Small intestine (tissue), 7 donors: ENCODE data around the gene ANKMY1. TPM values are rescaled to one million over a fixed set of nuclear protein-coding genes. Genes with fewer than 3 reads are reported as not detected.
A peak's percentile ranks its signal among the peaks of the same experiment; 100 is the strongest.

Experiments
- DNase-seq, 2 donors: peaks; one replicate each; pipeline versions ENCODE4 v3.0.0 to v3.0.0-alpha.2; 2013
- FAIRE-seq: peaks from 2 replicates; lab custom pipeline; 2012; peaks lifted over from hg19 to GRCh38; lab: Jason Lieb, UNC
- H3K27ac ChIP-seq, 3 donors: one replicate each; pipeline ENCODE4 v1.5.1; 2013; ENCODE audit warnings: low read length in 2 of 3, mild to moderate bottlenecking in 2 of 3, control low read depth in 1 of 3, inconsistent platforms in 1 of 3, low read depth in 1 of 3, moderate library complexity in 1 of 3
- H3K27me3 ChIP-seq, 3 donors: one replicate each; pipeline ENCODE4 v1.6.1; 2013; ENCODE audit warnings: low read length in 3 of 3, inconsistent platforms in 1 of 3; ENCODE audit not compliant: control insufficient read depth in 3 of 3, insufficient read depth in 3 of 3
- H3K36me3 ChIP-seq, 3 donors: one replicate each; pipeline ENCODE4 v1.6.1; 2013; ENCODE audit warnings: low read length in 3 of 3, inconsistent platforms in 1 of 3, low read depth in 1 of 3, mild to moderate bottlenecking in 1 of 3, moderate library complexity in 1 of 3; ENCODE audit not compliant: control insufficient read depth in 3 of 3, insufficient read depth in 2 of 3
- H3K4me1 ChIP-seq, 3 donors: one replicate each; pipeline ENCODE4 v1.6.1; 2013; ENCODE audit warnings: low read length in 2 of 3, inconsistent platforms in 1 of 3, low read depth in 1 of 3, mild to moderate bottlenecking in 1 of 3, moderate library complexity in 1 of 3; ENCODE audit not compliant: control insufficient read depth in 3 of 3, insufficient read depth in 2 of 3
- H3K4me3 ChIP-seq, 3 donors: one replicate each; pipeline ENCODE4 v1.5.1; 2013; ENCODE audit warnings: low read length in 3 of 3, control low read depth in 1 of 3, inconsistent platforms in 1 of 3, low read depth in 1 of 3, mild to moderate bottlenecking in 1 of 3, moderate library complexity in 1 of 3
- H3K9me3 ChIP-seq, 2 donors: one replicate each; pipeline ENCODE4 v1.6.1; 2013; ENCODE audit warnings: low read depth in 1 of 2, low read length in 1 of 2; ENCODE audit not compliant: control insufficient read depth in 2 of 2, insufficient read depth in 1 of 2
- WGBS, 3 donors: extraction: QIAGEN DNeasy Blood & Tissue Kit; methylation state at CpG; one replicate each; pipeline ENCODE4 v1.1.7; 2013; 5-methylcytosine and 5-hydroxymethylcytosine counted together
- polyA plus RNA-seq, 4 donors: library from polyadenylated mRNA; stranded (reverse) in 3 of 4; unstranded in 1 of 4; fragments of 200-250 nt in 3 of 4; fragments of 120-200 nt in 1 of 4; gene quantifications; one replicate each; pipeline versions ENCODE4 v1.2.1 to v1.2.3, GENCODE V29; 2013
- donor health status: healthy with polysubstance abuse.
- donor health status: control.
- donor health status: control.
- donor health status: Bipolar disorder and iron deficiency.
- donor health status: healthy.

Gene ANKMY1
- polyA plus RNA-seq, 4 donors: 3.4 to 13.0 (median 5.9) TPM

- WGBS, 3 donors: 5 to 12% (median 6%) methylated on average over 37 to 76 of the region's 81 CpGs
- H3K27me3 ChIP-seq: peaks cover 0 to 58% (median 20%) of the 10 kb centered on the region in 3 donors
- H3K4me3 ChIP-seq: no peak overlapping the region
- no peaks in the 10 kb centered on the region for H3K36me3 ChIP-seq
- FAIRE-seq: no peak
- DNase-seq: no peak
- no peak overlapping the region for H3K27ac ChIP-seq
- H3K9me3 ChIP-seq: peaks cover 0 to 2% of the 10 kb centered on the region in 2 donors
- H3K4me1 ChIP-seq: peaks cover 0 to 4% (median 0%) of the 10 kb centered on the region in 3 donors
Measured at GRCh38 chr2:240453461-240454105, 104.2 kb downstream of the ANKMY1 start.

GRCh38 chr2:240452462-240453256 is 105.1 kb downstream of the ANKMY1 start:
- peaks cover 0 to 2% of the 10 kb centered on the region in 2 donors for H3K9me3 ChIP-seq
- H3K27ac ChIP-seq: no peak overlapping the region
- peaks cover 0 to 57% (median 20%) of the 10 kb centered on the region in 3 donors for H3K27me3 ChIP-seq
- 1 to 2% (median 2%) methylated on average over 26 to 103 of the region's 103 CpGs for WGBS, 3 donors
- H3K36me3 ChIP-seq: no peaks in the 10 kb centered on the region
- DNase-seq (peak; percentile 8 to 44), FAIRE-seq (no peak)
- H3K4me3 ChIP-seq: peak overlapping the region; percentile 24 to 48 (median 25)
- peaks cover 0 to 4% (median 0%) of the 10 kb centered on the region in 3 donors for H3K4me1 ChIP-seq

GRCh38 chr2:240451791-240452461 is 105.9 kb downstream of the ANKMY1 start:
- H3K4me1 ChIP-seq: peaks cover 0 to 4% (median 0%) of the 10 kb centered on the region in 3 donors
- no peak for DNase-seq
- H3K27me3 ChIP-seq: peaks cover 0 to 50% (median 20%) of the 10 kb centered on the region in 3 donors
- no peak for FAIRE-seq
- H3K4me3 ChIP-seq: peak overlapping the region; percentile 24 to 48 (median 25)
- H3K9me3 ChIP-seq: peaks cover 0 to 2% of the 10 kb centered on the region in 2 donors
- H3K36me3 ChIP-seq: no peaks in the 10 kb centered on the region
- no peak overlapping the region for H3K27ac ChIP-seq
- 62 to 69% (median 63%) methylated on average over 18 to 20 of the region's 20 CpGs for WGBS, 3 donors

GRCh38 chr2:240451108-240451611 is 106.6 kb downstream of the ANKMY1 start:
- no peaks in the 10 kb centered on the region for H3K36me3 ChIP-seq
- H3K4me1 ChIP-seq: peaks cover 0 to 4% (median 0%) of the 10 kb centered on the region in 3 donors
- H3K4me3 ChIP-seq: no peak overlapping the region
- DNase-seq (no peak), FAIRE-seq (no peak)
- no peak overlapping the region for H3K27ac ChIP-seq
- H3K9me3 ChIP-seq: peaks cover 0 to 2% of the 10 kb centered on the region in 2 donors
- WGBS, 3 donors: 79 to 86% (median 80%) methylated on average over 13 of the region's 13 CpGs
- peaks cover 0 to 43% (median 20%) of the 10 kb centered on the region in 3 donors for H3K27me3 ChIP-seq

- WGBS, 3 donors: 53 to 69% (median 61%) methylated on average over 13 to 16 of the region's 16 CpGs
- Histone ChIP-seq H3K4me3 (no peak overlapping the region), H3K27ac (no peak overlapping the region), H3K36me3 (no peaks in the 10 kb centered on the region), H3K27me3 (peaks cover 0 to 41% (median 20%) of the 10 kb centered on the region in 3 donors), H3K9me3 (peaks cover 0 to 2% of the 10 kb centered on the region in 2 donors), H3K4me1 (peaks cover 0 to 4% (median 0%) of the 10 kb centered on the region in 3 donors)
- DNase-seq (no peak), FAIRE-seq (no peak)
Measured at GRCh38 chr2:240450532-240451107, 107.2 kb downstream of the ANKMY1 start.

GRCh38 chr2:240449764-240450531 is 107.8 kb downstream of the ANKMY1 start:
- no peak overlapping the region for H3K27ac ChIP-seq
- no peak for FAIRE-seq
- H3K4me1 ChIP-seq: peaks cover 0 to 4% (median 0%) of the 10 kb centered on the region in 3 donors
- H3K36me3 ChIP-seq: peaks cover 0 to 2% (median 0%) of the 10 kb centered on the region in 3 donors
- H3K27me3 ChIP-seq: peaks cover 0 to 34% (median 18%) of the 10 kb centered on the region in 3 donors
- H3K9me3 ChIP-seq: peaks cover 0 to 2% of the 10 kb centered on the region in 2 donors
- 57 to 69% (median 62%) methylated on average over 22 of the region's 22 CpGs for WGBS, 3 donors
- no peak overlapping the region for H3K4me3 ChIP-seq
- DNase-seq: no peak

- Histone ChIP-seq H3K9me3 (no peaks in the 10 kb centered on the region), H3K4me1 (peaks cover 0 to 4% (median 0%) of the 10 kb centered on the region in 3 donors), H3K27ac (no peak overlapping the region), H3K36me3 (peaks cover 0 to 2% (median 0%) of the 10 kb centered on the region in 3 donors), H3K4me3 (no peak overlapping the region), H3K27me3 (peaks cover 0 to 21% (median 8%) of the 10 kb centered on the region in 3 donors)
- 58 to 80% (median 68%) methylated on average over 23 of the region's 23 CpGs for WGBS, 3 donors
- FAIRE-seq (no peak), DNase-seq (no peak)
Measured at GRCh38 chr2:240448387-240449274, 109.2 kb downstream of the ANKMY1 start.
